ENCODE results near the gene PDE8A. TPM values are rescaled to one million over a fixed set of nuclear protein-coding genes. Genes with fewer than 3 reads are reported as not detected.

The PDE8A gene
- total RNA-seq, 2 donors from 2014 or later, result 34.2 to 50.1 TPM

DNA sequence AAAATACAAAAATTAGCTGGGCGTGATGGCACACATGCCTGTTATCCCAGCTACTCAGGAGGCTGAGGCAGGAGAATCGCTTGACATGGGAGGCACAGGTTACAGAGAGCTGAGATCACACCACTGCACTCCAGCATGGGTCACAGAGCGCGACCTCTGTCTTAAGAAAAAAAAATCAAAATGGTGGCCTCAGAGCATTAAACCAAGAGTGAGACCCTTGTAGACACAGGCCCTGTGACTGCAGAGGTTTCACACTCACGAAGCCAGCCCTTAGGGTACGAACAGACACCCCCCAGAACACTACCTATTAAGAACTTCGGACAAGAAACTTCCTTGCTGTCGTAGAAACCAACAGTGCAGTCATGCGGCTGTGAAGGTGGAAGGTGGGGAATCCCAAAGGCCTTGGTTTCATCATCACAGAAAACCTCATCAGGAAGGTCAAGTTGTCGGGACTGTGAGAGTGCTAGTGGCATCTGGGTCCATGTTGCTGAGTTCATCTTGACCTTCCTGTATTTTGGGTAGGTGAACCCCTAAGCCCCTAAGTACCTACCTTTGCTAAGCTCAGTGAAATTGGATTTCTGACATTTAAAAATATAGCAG lies 4.8 kb upstream of the PDE8A start:
- no peak overlapping the region for H3K27ac ChIP-seq
- H3K4me1 ChIP-seq, result peaks cover 10% of the 10 kb centered on the region
- H3K36me3 ChIP-seq (replicated peaks in 1 of 2; ENCODE audit: insufficient read depth in 1 of 2, low read depth in 2 of 2), result no peaks in the 10 kb centered on the region
- H3K4me3 ChIP-seq, result no peak overlapping the region
- no peak for TF ChIP-seq POLR2A (IDR thresholded peaks at IDR 0.05)
- TF ChIP-seq, protein P1, sequence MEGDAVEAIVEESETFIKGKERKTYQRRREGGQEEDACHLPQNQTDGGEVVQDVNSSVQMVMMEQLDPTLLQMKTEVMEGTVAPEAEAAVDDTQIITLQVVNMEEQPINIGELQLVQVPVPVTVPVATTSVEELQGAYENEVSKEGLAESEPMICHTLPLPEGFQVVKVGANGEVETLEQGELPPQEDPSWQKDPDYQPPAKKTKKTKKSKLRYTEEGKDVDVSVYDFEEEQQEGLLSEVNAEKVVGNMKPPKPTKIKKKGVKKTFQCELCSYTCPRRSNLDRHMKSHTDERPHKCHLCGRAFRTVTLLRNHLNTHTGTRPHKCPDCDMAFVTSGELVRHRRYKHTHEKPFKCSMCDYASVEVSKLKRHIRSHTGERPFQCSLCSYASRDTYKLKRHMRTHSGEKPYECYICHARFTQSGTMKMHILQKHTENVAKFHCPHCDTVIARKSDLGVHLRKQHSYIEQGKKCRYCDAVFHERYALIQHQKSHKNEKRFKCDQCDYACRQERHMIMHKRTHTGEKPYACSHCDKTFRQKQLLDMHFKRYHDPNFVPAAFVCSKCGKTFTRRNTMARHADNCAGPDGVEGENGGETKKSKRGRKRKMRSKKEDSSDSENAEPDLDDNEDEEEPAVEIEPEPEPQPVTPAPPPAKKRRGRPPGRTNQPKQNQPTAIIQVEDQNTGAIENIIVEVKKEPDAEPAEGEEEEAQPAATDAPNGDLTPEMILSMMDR (IDR thresholded peaks at IDR 0.05), result no peak
- 89 to 91% methylated on average over 10 of the region's 10 CpGs for WGBS, 2 donors
- H3K27me3 ChIP-seq, result no peaks in the 10 kb centered on the region
- no peak for ATAC-seq
- intact Hi-C loops (cut with DNase I), result no loop called here
- no peaks in the 10 kb centered on the region for H3K9me3 ChIP-seq
- no peak for DNase-seq

DNA sequence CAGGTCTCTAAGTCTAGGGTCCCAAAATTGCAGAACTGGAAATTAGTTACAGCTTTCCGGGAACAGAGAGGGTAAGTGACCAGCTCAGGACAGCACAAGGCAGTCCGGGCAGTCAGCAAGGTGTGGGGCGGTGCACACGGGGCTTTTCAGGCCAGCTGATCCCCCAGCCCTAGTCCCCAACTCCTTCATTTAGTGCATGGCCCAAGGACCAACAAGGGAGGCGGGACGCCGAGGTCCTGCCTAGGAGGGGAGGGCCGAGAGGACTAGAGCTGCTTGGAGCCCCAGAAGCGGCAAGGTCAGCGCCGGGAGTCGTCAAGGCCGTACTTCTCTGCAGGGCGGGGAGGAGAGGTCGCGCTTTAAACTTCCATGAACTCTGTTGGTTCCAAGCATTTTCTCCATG lies 2.0 kb upstream of the PDE8A start:
- DNase-seq (peak; percentile 39 to 52 (median 44)), ATAC-seq (no peak)
- 14 to 18% methylated on average over 11 to 13 of the region's 16 CpGs for WGBS, 2 donors
- Histone ChIP-seq H3K9me3 (no peaks in the 10 kb centered on the region), H3K4me3 (no peak overlapping the region), H3K27ac (peak overlapping the region in 3 of 4 donors; percentile 87 to 95 (median 92)), H3K27me3 (no peaks in the 10 kb centered on the region), H3K4me1 (peaks cover 22% of the 10 kb centered on the region), H3K36me3 (replicated peaks in 1 of 2; ENCODE audit: insufficient read depth in 1 of 2, low read depth in 2 of 2) (no peaks in the 10 kb centered on the region)
- intact Hi-C loops (cut with DNase I), result no loop called here
- TF ChIP-seq, protein P1 (IDR thresholded peaks at IDR 0.05), result no peak
- TF ChIP-seq POLR2A (IDR thresholded peaks at IDR 0.05), result no peak

DNA sequence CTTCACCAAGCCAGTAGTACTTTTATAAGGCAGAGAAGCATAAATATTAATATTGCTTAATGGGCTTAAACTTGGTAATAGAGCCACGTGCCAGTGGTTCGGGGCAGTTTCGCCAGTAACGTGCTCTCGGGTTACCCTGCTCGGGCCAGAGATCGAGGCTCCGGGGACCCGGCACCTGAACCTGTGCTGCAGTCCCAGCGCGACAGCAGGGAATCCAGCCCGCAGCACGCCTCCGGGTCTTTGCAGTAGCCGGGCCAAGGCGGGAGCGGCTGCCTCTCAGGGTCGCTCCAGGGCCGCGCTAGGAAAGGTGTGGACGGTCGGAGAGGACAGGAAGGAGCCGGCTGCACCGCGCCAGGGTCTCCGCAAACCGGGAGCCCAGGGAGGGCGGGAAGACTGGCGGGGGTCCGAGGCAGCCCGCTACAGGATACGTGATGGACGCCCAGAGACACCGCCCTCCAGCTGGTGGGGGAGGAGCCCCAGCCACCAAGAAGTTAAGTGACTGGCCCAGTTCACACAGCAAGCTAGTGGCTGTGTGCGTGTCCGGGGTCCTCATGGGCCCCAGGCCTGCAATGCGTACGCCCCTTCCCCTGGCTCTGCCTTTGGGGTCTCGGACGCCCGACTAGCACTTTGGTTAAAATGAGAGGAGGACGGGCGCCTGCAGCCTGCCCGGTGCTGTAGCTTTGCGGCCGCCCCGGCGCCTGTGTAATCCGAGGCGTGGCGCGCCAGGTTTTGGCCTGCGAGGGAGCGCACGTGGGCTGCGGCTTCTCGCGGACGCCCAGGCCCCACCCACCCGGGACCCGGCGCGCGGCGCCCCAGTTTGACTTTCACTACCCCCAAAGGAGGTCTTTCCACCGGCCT lies 1.2 kb upstream of the PDE8A start:
- ATAC-seq (peak; percentile 64), DNase-seq (peak; percentile 84 to 88 (median 85))
- Histone ChIP-seq H3K9me3 (no peaks in the 10 kb centered on the region), H3K27ac (peak overlapping the region; percentile 81 to 95 (median 90)), H3K27me3 (no peaks in the 10 kb centered on the region), H3K36me3 (replicated peaks in 1 of 2; ENCODE audit: insufficient read depth in 1 of 2, low read depth in 2 of 2) (no peaks in the 10 kb centered on the region), H3K4me1 (peaks cover 28% of the 10 kb centered on the region), H3K4me3 (peak overlapping the region; percentile 74 to 94)
- intact Hi-C loops (cut with DNase I), result no loop called here
- TF ChIP-seq POLR2A (IDR thresholded peaks at IDR 0.05), result peak; percentile 23 to 53 (median 49)
- TF ChIP-seq, protein P1 (IDR thresholded peaks at IDR 0.05), result peak in 3 of 7 experiments; percentile 13 to 18 (median 15)
- 0% methylated on average over 10 to 66 of the region's 66 CpGs for WGBS, 2 donors

DNA sequence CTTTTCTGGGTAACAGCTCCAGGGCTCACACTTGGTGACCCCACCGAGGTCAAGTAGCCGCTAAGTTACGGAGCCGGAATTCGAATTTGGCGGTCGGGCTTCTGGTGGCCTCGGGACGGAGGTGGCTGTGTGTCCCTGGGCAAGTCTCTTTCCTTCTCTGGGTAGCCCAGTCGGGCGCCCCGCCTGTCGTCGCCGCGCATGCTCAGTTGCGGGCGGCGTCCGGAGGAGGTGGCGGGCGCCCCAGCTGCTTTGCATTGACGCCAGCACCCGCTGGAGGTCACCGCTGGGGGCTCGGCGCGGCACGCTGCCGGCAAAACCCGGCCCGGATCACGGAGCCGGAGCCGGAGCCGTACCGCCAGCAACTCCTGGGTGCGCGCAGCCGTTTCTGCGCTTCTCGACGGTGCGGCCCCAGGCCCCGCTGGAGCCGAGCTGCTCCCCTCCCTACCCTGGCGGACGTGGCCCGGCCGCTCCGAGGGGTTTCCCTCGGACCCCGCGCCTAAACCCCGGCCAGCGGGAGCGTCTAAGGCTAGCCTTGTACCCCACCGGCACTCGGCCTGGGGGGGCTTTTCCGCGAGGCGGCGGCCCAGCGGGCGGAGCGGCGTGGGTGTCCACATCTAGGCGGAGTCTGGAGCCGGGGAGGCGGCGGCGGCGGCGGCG lies 474 bp upstream of the PDE8A start:
- Histone ChIP-seq H3K36me3 (replicated peaks in 1 of 2; ENCODE audit: insufficient read depth in 1 of 2, low read depth in 2 of 2) (no peaks in the 10 kb centered on the region), H3K4me3 (peak overlapping the region; percentile 74 to 94), H3K27ac (peak overlapping the region; percentile 81 to 95 (median 90)), H3K27me3 (no peaks in the 10 kb centered on the region), H3K4me1 (peaks cover 34% of the 10 kb centered on the region), H3K9me3 (no peaks in the 10 kb centered on the region)
- peak; percentile 95 to 96 (median 95) for DNase-seq
- intact Hi-C loops (cut with DNase I), result no loop called here
- TF ChIP-seq, protein P1 (IDR thresholded peaks at IDR 0.05), result peak in 5 of 7 experiments; percentile 23 to 66 (median 61)
- peak; percentile 55 to 71 (median 71) for TF ChIP-seq POLR2A (IDR thresholded peaks at IDR 0.05)
- WGBS, 2 donors, result 0% methylated on average over 60 of the region's 75 CpGs; no CpG with 5 or more reads in 1 of the 2 donors
- ATAC-seq, result peak; percentile 84
